Epithelial cell of esophagus (primary cell): ENCODE data around the gene GRIA1.

Source experiments
- DNase-seq: peaks from one replicate; pipeline ENCODE4 v3.0.0; 2010; ENCODE audit warnings: low read depth
- H3K4me3 ChIP-seq: 2 replicates; pipeline ENCODE4 v1.5.1; 2011; ENCODE audit warnings: mild to moderate bottlenecking, low read length, control low read depth
- TF ChIP-seq, protein P1 (sequence below): IDR thresholded peaks from 2 replicates; pipeline ENCODE4 v1.5.1; 2011; ENCODE audit warnings: low read depth, mild to moderate bottlenecking, low read length, control low read depth, inconsistent platforms; ENCODE audit not compliant: insufficient read depth; ENCODE audit errors: missing control alignments

The GRIA1 gene

GRCh38 chr5:153491856-153492255 lies 1.4 kb downstream of the GRIA1 start:
- TF ChIP-seq, protein P1, sequence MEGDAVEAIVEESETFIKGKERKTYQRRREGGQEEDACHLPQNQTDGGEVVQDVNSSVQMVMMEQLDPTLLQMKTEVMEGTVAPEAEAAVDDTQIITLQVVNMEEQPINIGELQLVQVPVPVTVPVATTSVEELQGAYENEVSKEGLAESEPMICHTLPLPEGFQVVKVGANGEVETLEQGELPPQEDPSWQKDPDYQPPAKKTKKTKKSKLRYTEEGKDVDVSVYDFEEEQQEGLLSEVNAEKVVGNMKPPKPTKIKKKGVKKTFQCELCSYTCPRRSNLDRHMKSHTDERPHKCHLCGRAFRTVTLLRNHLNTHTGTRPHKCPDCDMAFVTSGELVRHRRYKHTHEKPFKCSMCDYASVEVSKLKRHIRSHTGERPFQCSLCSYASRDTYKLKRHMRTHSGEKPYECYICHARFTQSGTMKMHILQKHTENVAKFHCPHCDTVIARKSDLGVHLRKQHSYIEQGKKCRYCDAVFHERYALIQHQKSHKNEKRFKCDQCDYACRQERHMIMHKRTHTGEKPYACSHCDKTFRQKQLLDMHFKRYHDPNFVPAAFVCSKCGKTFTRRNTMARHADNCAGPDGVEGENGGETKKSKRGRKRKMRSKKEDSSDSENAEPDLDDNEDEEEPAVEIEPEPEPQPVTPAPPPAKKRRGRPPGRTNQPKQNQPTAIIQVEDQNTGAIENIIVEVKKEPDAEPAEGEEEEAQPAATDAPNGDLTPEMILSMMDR = no peak
- DNase-seq = no peak
- H3K4me3 ChIP-seq = no peak overlapping the region

DNA sequence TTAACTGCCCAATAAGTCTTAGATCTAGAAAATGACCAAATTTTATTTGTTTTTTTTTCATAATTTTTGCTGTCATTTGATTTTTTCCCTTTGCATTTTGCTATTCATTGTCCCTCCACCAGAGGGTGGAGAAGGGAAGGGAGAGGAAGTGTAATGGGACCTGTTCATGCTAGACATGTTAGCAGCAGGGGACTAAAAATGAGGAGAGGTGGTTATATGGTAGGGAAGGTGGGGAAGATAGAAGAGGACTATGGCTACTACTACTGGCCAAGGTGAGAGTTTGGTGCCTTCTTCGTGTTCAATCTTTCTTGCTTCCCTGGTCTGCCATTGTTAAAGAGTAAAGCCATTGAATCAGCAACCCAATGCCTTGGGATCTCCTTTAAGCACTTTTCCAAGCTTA lies 6.4 kb downstream of the GRIA1 start:
- H3K4me3 ChIP-seq = no peak overlapping the region
- TF ChIP-seq, protein P1 = peak; percentile 92
- DNase-seq = peak; percentile 50

DNA sequence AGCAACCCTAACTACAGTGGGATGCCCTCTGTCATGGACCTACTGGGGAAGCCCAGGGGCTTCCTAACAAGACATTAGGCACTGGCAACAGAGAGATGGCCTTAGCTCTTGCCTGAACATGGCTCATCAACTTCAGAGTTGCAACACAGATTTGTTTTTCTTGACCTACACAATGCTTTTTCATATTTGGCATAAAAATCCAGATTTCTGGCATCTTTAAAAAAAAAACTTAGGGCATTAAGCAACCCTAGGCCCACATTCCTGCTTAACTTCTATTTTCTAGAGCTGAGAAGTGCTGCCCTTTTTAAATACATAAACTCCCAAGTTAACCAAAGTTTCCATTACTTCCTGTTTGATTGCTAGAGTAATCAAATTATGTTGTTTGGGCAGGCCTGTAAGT lies 8.0 kb downstream of the GRIA1 start:
- no peak for DNase-seq
- TF ChIP-seq, protein P1 = no peak
- no peak overlapping the region for H3K4me3 ChIP-seq

- no peak overlapping the region for H3K4me3 ChIP-seq
- DNase-seq = no peak
- TF ChIP-seq, protein P1 = no peak
Observed at GRCh38 chr5:153500178-153500577, 9.7 kb downstream of the GRIA1 start.

- no peak overlapping the region for H3K4me3 ChIP-seq
- TF ChIP-seq, protein P1 = no peak
- no peak for DNase-seq
Observed at GRCh38 chr5:153504726-153505125, 14.3 kb downstream of the GRIA1 start.

DNA sequence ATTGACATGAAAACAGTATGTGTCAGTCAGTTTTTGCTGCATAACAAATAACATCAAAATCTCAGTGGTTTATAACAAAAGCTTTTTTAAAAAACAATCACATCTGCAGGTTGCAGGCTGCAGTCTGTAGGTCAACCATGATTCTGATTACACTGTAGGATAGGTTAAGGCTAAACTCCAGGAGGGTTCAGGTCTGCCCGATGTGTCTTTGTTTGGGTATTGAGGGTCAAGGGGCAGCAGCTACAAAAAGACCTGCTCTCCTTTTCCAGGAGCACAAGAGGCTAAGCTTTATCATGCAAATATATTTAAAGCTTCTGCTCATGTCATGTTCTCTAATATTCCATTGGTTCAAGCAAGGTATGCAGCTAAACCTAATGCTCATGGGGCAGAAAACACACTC lies 18.2 kb downstream of the GRIA1 start:
- H3K4me3 ChIP-seq = no peak overlapping the region
- TF ChIP-seq, protein P1 = no peak
- no peak for DNase-seq

DNA sequence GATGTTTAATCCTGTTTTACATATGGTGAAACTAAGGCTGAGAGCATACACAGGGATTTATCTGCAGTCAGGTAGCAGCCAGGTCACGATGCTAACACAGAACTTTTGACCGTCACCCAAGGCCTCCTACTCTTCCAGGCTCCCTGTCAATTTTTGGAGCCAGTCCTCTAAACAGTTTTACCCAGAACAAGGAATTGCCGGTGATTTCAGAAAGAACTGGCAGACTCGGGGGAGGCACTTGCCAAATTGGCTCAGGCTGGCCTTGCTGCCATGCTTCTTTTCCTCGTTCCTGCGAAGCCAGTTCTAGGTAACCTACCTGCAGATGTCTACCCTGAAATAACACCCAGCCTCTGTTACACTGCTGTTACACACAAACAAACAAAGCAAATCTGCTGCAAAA lies 21.2 kb downstream of the GRIA1 start:
- no peak overlapping the region for H3K4me3 ChIP-seq
- DNase-seq = no peak
- TF ChIP-seq, protein P1 = no peak
